GM18951 (cell line): ENCODE results near the gene DAG1.

ENCODE experiments used
- POLR2A ChIP-seq: IDR thresholded peaks from 4 replicates; pipeline ENCODE4 v1.6.1; 2011; ENCODE audit warnings: mild to moderate bottlenecking; ENCODE audit not compliant: insufficient read length, insufficient read depth; ENCODE audit errors: extremely low read depth
- in situ Hi-C: fragments of 300-500 bp; cut with MboI; formaldehyde crosslinking; loops from one replicate; pipeline ENCODE4 v1.12.0; 2022; ENCODE audit warnings: low sequenced_read_pairs, mixed read lengths, inconsistent platforms; ENCODE audit not compliant: unreplicated experiment

DAG1 gene

GRCh38 chr3:49563040-49563578 is 93.0 kb downstream of the DAG1 start:
- in situ Hi-C loops = no loop called here
- no peak for TF ChIP-seq POLR2A

DNA sequence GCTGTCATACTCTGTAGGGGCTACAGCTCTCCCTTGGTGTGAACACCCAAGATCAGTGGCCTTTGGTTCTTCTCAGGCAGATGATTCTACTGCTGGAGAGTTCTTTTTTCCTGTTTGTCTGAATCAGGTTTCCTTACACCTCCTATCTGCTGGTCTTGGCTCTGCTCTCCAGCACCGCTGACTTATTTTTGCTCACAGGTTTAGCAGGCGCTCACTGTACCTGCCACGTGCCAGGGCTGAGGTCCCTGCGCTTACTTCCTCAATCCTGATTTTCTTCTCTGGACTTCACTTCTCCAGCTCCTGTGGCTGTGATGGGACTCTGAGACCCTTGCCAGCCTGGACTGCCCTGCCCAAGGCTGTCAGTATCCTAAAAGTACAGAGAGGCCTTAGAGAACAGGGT is 93.7 kb downstream of the DAG1 start:
- in situ Hi-C loops = no loop called here
- TF ChIP-seq POLR2A = no peak

DNA sequence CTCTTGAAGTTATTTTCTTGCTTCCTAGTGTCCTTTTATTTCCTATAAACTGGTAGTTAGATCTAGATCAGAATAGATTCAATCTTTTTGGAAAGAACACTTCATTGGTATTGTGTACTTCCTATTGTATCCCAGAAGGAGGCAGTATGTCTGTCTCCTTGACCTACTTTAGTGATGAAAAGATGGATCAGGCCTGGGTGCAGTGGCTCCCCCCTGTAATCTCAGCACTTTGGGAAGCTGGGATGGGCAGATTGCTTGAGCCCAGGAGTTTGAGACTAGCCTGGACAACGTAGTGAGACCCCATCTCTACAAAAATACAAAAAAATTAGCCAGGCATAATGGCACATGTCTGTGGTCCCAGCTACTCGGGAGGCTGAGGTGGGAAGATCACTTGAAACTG is 96.2 kb downstream of the DAG1 start:
- in situ Hi-C loops = no loop called here
- no peak for TF ChIP-seq POLR2A

- in situ Hi-C loops = no loop called here
- TF ChIP-seq POLR2A = no peak
Measured at GRCh38 chr3:49567406-49567805, 97.3 kb downstream of the DAG1 start.

DNA sequence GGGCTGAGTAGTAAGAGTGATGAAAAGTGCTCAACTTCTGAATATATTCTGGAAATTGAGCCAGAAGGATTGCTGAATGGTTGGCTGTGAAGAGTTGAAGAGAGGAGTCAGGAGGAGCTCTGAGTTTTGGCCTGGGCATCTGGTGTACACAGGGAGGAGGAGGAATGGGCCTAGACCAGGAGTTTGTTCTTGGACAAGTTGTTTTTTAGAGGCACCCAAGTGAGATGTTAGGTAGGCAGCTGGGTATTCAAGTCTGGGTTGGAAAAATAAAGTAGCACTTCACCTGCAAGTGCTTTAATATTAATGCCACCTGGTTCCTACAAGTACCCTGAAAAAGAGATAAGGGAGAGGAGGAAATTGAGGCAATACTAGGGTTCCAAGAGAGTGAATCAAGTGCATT is 98.9 kb downstream of the DAG1 start:
- no peak for TF ChIP-seq POLR2A
- in situ Hi-C loops = no loop called here

DNA sequence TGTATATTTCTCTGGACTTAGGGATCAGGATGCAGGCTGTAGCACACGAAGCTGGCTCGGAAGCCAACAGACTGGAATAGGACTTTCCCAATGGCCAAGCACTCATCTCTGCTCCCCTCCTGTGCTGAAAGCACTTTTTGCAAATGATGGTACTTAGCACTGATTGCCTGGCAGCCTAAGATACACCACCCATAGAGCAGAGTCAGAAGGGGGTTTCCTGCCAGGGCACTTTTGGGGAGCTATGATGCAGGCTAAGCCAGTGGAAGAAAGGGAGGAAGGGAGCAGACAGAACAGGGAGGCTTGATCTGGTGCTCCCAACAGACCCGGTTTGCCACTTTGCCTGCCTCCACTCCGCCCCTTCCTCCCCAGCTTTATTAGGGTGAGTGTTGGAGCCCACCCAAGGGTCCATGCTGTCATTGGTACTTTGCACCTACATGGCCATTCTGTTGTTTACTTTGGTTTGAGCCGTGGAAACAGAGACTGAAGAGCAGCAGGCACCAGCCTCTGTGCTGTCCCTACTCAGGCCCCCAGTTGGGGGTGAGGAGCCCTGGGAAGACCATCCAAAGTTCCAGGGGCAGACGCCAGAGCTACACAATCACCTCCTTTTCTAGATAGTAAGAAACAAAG is 100.1 kb downstream of the DAG1 start:
- no peak for TF ChIP-seq POLR2A
- in situ Hi-C loops = no loop called here

DNA sequence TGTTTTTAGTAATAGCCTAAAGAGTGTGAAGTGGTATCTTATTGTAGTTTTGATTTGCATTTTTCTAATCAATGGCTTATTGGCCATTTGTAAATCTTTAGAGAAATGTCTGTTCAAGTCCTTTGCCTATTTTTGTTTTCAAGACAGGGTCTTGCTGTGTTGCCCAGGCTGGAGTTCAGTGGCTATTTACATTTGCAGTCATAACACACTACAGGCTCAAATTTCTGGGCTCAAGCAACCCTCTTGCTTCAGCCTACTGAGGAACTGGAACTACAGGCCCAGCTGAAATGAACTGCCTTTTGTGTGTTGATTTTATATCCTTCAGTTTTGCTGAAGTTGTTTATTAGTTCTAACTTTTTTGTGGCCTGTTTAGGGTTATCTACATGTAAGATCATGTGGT is 112.1 kb downstream of the DAG1 start:
- TF ChIP-seq POLR2A = no peak
- in situ Hi-C loops = no loop called here
